HG03442 (cell line): ENCODE results near the gene THSD4.

Source experiments
- ATAC-seq: cut with Tn5 transposase; IDR thresholded peaks from one replicate; pipeline ENCODE4 v1.9.1; 2021; ENCODE audit warnings: mild to moderate bottlenecking, moderate library complexity; ENCODE audit not compliant: unreplicated experiment

Gene THSD4

GRCh38 chr15:71752128-71752527 lies 636.9 kb downstream of the THSD4 start:
- ATAC-seq = no peak

DNA sequence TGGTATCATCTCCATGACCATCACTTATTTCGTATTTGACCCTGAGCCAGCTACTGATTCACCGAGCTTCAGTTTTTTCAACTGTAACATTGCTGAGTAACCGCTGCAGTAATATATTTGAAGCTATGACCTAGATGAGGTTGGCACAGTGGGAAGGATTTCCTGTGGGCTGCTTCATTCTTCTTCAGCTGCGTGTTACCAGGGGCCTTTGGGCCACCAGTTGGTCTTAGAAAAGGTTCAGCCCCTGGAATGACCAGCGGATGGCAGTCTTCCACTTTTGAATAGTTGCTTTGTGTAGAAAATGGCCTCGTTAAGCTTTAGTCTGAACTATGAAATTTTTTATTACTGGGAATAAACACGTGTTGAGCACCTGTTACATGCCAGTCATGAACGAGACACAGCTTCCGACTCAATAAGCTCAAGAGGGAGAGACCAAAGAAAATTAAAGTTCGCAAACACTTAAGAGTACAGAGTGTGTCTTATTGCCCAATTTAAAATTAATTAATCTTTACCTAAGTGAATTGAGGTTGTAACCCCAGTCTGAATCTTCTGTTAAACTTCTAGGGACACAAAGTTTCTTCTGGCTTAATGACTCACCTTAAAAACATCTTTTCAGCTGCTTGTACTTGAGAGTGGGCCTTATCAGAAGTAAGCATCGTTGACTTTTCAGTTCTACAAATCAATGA lies 637.5 kb downstream of the THSD4 start:
- ATAC-seq = no peak

GRCh38 chr15:71753346-71753745 lies 638.1 kb downstream of the THSD4 start:
- ATAC-seq = no peak

- ATAC-seq = no peak
These were observed 639.4 kb downstream of the THSD4 start for GRCh38 chr15:71754660-71755059.

DNA sequence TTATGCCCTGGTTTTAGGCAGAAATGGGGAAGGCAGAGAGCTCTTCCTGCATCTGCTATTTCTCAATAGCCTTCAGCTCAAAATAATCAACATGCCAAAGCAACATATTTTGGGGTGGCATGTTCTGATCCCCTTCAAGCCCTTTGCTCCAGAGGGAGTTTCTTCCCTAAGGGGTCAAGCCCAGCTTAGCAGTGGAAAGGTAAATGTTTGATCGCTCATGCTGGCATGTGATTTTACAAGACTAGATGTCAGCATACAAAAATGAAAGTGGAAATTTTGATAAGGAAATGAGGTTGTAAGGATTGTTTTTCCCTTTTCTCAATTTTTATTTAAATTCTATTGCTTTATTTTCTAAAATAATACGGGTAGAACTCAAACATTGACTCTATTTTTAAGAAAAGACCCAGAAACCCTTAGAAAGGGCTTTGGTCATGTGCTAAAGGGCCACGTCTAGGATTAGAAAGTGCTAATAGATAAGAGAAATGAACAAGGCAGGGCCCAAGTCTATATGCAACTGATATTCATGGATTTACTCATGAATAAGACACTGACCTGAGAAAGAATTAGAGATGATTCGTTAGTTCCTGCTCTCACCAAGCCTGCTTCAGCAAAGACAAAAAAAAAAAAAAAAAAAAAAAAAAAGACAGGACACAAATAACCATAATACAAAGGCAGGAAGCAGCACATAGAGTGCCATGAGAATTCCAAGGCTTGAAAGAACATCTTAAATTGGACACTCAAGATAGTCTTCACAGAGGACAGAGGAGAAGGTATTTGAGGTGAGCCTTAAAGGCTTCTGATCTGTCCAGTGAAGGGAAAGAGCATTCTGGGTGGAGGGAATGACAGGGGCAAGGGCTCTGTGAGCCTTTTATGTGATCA lies 640.1 kb downstream of the THSD4 start:
- no peak for ATAC-seq

DNA sequence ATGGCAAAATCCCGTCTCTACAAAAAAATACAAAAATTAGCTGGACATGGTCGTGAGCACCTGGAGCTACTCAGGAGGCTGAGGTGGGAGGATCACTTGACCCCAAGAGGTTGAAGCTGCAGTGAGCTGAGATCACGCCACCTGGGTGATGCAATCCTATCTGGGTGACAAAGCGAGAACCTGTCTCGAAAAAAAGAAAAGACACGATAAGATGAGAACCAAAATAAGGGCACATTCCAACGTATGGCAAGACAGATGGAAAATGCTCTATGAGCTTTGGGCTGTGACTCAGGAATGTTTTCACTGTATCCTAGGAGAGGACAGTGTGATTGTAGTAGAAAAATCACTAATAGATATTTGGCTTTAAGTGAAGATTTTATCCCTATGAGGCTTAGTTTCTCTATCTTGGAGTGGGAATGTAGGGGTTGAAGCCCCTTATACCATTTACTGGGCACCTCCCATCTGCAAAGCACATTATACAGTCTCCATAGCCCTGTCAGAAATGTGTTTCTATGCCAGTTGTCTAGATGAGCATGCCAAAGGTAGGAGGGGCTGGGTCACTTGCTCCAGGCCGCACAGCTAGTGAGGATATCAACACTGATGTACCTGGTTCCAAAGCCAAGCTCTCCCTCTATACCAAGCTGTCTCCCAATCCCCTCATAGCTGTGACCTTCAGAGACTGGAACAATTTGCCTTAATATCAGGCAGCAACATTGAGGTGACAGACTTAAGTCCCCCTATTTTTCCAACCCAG lies 641.5 kb downstream of the THSD4 start:
- no peak for ATAC-seq

DNA sequence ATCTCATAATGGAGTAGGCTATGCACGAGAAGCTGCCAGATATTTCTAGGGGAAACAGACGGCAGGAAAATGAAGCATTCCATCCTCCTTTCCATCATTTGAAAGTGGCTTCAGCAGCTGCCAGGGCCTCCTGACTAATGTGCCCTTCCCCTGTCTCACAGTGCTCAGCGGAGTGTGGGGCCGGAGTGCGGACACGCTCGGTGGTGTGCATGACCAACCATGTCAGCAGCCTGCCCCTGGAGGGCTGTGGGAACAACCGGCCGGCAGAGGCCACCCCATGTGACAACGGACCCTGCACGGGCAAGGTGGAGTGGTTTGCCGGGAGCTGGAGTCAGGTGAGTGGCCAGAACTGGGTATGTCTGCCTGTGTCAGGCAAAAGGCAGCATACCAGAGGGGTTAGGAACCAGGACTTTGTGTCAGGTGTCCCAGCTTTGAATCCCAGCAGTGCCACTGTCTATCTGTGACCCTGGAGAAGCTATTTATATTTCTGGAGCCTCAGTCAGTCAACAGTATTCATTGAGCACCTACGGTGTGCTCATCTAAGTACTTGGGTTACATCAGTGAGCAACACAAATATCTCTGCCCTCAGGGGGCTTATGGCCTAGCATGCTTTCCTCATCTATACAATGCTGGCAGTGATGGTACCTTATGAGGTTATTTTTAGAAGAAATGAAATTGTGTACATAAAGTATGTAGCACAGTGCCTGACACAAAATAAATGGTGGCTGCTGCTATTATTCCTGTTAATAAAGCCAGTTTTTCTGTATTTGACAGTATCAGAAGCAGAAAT lies 642.7 kb downstream of the THSD4 start:
- no peak for ATAC-seq

DNA sequence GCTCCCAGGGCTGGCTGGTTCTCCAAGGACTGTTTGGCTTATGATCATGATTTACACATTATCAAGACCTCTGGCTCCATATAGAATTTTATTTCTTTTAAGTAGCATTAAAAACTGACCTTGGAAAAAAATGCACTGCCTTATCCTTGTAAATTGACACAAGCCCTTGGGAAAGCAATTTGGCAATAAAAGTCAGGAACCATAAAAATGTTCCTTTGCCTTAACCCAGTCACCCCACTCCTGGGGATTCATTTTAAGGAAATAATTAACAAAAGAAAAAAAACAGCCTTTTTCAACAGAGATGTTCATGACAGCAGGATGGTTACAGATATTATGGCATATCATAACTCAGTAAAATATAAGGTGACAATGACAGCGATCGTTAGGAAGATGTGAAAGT lies 643.4 kb downstream of the THSD4 start:
- ATAC-seq = no peak

DNA sequence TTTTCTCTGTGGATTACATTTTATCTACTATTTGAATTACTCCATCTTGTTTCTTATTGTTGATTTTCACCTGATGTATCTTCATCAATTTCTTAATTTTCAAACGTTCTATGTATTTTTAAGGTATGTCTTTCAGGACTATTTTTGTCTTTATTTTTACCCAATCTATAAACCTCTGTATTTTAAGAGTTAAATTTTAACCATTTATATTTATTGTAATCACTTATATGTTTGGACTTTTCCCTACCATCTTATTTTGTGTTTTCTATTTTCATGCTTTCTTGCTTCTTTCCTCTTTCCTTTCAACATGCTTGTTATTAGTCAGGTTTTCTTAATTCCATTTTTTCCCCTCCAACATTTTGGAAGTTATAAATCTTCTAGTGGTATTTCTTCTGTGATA lies 645.6 kb downstream of the THSD4 start:
- no peak for ATAC-seq

DNA sequence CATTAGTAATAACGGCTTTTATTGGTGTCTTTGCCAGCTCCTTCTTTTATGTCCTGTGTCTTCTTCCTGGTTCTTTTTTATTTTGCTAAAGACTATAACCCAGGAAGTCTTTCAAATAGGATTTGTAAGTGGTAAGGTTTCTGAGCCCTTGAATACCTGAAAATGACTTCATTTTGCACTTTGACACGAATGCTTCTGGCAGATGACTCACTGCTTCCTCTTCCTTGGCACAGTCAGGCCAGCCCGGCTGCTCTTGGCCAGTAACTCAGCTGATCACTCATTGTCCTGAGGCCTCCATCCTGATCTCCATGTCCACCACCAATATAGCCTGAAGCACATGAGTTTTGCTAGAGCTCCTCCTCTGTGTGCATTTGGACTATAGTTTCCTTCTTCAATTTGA lies 646.4 kb downstream of the THSD4 start:
- no peak for ATAC-seq

- ATAC-seq = no peak
These were observed 652.9 kb downstream of the THSD4 start for GRCh38 chr15:71768184-71768583.

- ATAC-seq = no peak
These were observed 658.1 kb downstream of the THSD4 start for GRCh38 chr15:71773206-71773859.

DNA sequence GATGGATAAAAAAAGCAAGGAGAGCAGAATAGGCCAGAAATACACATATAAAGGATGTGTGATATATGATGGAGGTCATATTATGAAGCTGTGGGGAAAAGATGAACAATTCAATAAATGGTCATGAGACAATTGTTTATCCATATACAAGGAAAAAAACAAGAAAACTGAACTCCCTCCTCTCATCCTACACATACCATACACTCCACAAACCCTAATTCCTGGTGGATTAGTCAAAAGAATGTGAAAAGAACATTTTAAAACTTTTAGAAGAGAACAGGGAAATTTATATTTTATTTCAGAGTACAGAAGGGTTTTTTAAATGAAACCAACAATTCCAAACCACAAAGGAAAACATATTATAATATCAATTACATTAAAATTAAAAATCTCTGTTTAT lies 660.6 kb downstream of the THSD4 start:
- no peak for ATAC-seq

DNA sequence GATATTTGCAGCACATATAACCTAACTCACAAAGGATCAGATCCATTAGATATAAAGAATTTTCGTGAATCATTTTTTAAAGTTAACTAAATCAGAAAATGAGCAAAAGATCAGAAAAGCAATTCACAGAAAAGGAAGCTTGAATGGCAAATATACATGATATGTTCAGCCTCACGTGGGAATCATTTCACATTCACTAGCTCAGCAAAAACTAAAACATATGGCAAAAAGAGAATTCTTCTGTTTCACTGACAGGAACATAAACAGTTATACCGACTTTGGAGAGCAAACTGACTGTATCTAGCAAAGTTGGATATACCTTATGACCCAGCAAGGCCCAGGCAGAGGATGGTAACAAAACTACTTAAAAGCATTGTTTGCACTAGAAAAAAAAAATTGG lies 661.0 kb downstream of the THSD4 start:
- ATAC-seq = no peak

- no peak for ATAC-seq
These were observed 662.1 kb downstream of the THSD4 start for GRCh38 chr15:71777216-71777943.

GRCh38 chr15:71779073-71779797 lies 664.0 kb downstream of the THSD4 start:
- no peak for ATAC-seq

DNA sequence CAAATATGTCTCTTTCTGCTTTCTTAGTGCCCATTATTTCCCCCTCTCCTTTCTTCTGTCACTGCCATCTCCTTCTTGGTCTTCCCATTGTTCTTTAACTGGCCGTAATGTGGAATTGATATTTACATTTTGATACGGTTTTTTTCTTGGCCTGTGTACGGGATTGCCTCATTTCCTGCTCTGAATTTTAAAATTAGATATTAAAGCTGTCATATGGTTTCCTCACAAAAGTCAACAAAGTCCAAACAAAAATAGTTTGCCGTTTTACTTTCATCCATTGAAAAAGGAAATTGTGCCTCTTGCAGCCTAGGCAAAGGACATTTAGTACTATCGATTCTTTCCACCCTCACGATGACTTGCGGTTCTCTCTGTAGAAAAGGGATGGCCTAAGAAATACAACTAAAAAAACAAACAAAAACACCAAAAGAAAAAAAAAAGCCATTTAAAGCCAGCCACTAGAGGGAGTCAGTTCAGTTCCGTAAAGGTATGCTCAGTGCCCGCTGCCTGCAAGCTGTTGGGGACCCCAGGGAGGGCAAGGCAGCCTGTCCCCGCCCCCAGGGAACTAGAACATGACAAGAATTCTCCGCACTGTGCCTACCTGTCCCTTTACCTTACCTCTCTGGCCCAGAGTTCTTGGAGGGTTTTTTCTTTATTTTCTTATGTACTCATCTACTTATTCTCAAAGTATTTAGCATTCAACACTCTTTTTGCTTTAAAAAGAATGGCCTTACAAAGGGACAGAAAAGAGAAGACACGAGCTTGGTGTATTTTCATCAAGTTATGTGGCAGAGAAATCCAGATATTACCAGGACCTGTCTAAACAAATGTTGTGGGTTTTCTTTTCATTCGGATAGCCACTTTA lies 665.1 kb downstream of the THSD4 start:
- ATAC-seq = no peak
